GM19351 (cell line): ENCODE data around the gene LEUTX.
"Not testable (repeated sequence)": the region's sequence is repeated elsewhere in the genome, so short reads cannot be mapped to it uniquely, and the experiment has no call there.

ENCODE experiments used
- ATAC-seq: cut with Tn5 transposase; IDR thresholded peaks from one replicate; pipeline ENCODE4 v1.9.1; 2021; ENCODE audit warnings: mild to moderate bottlenecking, moderate library complexity; ENCODE audit not compliant: unreplicated experiment

LEUTX gene

GRCh38 chr19:39778763-39779162 is at the start of gene LEUTX:
Gene LEUTX (plus strand): TSS chr19:39778854. CDS start chr19:39778921, 67 bp downstream.
- no peak for ATAC-seq

- no peak for ATAC-seq
Measured at GRCh38 chr19:39729594-39729993, 49.1 kb upstream of the LEUTX start.

GRCh38 chr19:39731685-39732084 is 47.0 kb upstream of the LEUTX start:
- no peak for ATAC-seq

GRCh38 chr19:39733841-39734240 is 44.8 kb upstream of the LEUTX start:
- no peak for ATAC-seq

GRCh38 chr19:39735688-39736087 is 43.0 kb upstream of the LEUTX start:
- no peak for ATAC-seq

GRCh38 chr19:39736088-39736487 is 42.6 kb upstream of the LEUTX start:
- ATAC-seq, result no peak

GRCh38 chr19:39737351-39737750 is 41.3 kb upstream of the LEUTX start:
- no peak for ATAC-seq

GRCh38 chr19:39737891-39738290 is 40.8 kb upstream of the LEUTX start, which contains the start of gene CLC:
Gene CLC (minus strand): TSS chr19:39738029. CDS start chr19:39737952, 77 bp downstream.
- no peak for ATAC-seq

- no peak for ATAC-seq
Measured at GRCh38 chr19:39738814-39739213, 39.8 kb upstream of the LEUTX start.

- ATAC-seq, result no peak
Measured at GRCh38 chr19:39740395-39740794, 38.3 kb upstream of the LEUTX start.

- no peak for ATAC-seq
Measured at GRCh38 chr19:39745643-39746042, 33.0 kb upstream of the LEUTX start.

GRCh38 chr19:39746836-39747529 is 31.7 kb upstream of the LEUTX start:
- no peak for ATAC-seq

GRCh38 chr19:39749981-39750380 is 28.7 kb upstream of the LEUTX start:
- ATAC-seq, result no peak

- ATAC-seq, result no peak
Measured at GRCh38 chr19:39752390-39752789, 26.3 kb upstream of the LEUTX start.

- no peak for ATAC-seq
Measured at GRCh38 chr19:39752795-39753194, 25.9 kb upstream of the LEUTX start.

- ATAC-seq, result no peak
Measured at GRCh38 chr19:39754544-39754943, 24.1 kb upstream of the LEUTX start.

GRCh38 chr19:39754971-39755370 is 23.7 kb upstream of the LEUTX start:
- ATAC-seq, result no peak

- ATAC-seq, result peak; percentile 42
Measured at GRCh38 chr19:39759457-39760184, 19.0 kb upstream of the LEUTX start.

GRCh38 chr19:39761851-39762250 is 16.8 kb upstream of the LEUTX start:
- ATAC-seq, result not testable (repeated sequence)

- ATAC-seq, result no peak
Measured at GRCh38 chr19:39765091-39766076, 13.3 kb upstream of the LEUTX start.

GRCh38 chr19:39768334-39768733 is 10.3 kb upstream of the LEUTX start:
- no peak for ATAC-seq
